GM23338 (cell line): Measurements from ENCODE around the gene CIB4. TPM values are rescaled to one million over a fixed set of nuclear protein-coding genes. Genes with fewer than 3 reads are reported as not detected.

Experiments
- ATAC-seq: fragments of 200-7000 bp; cut with Tn5 transposase; 3 replicates; pipeline ENCODE4 v1.9.1; 2020
- DNase-seq: peaks from one replicate; pipeline ENCODE4 v3.0.0-alpha.2; 2015; ENCODE audit warnings: low spot score
- H2AFZ ChIP-seq: fragments of 200-600 bp; sonication (generic); 2 replicates; pipeline ENCODE4 v1.8.0; 2016; ENCODE audit warnings: antibody characterized with exemption, mild to moderate bottlenecking, moderate library complexity
- H3F3A ChIP-seq: fragments of 200-600 bp; sonication (generic); replicated peaks from 2 replicates; pipeline ENCODE4 v1.8.0; 2017; ENCODE audit warnings: antibody characterized with exemption, mixed run types, low read depth
- H3K27ac ChIP-seq: fragments of 200-600 bp; sonication (generic); 2 replicates; pipeline ENCODE4 v1.6.1; 2016; ENCODE audit warnings: low read depth
- H3K27me3 ChIP-seq: fragments of 200-600 bp; sonication (generic); 2 replicates; pipeline ENCODE4 v1.8.0; 2016; ENCODE audit warnings: mild to moderate bottlenecking, mixed run types, moderate library complexity; ENCODE audit not compliant: insufficient read depth
- H3K36me3 ChIP-seq: fragments of 200-600 bp; sonication (generic); 2 replicates; pipeline ENCODE4 v1.8.0; 2016; ENCODE audit warnings: mild to moderate bottlenecking; ENCODE audit not compliant: insufficient read depth
- H3K4me1 ChIP-seq: fragments of 200-600 bp; sonication (generic); 2 replicates; pipeline ENCODE4 v1.8.0; 2016; ENCODE audit warnings: mild to moderate bottlenecking, moderate library complexity; ENCODE audit not compliant: insufficient read depth
- H3K4me2 ChIP-seq: fragments of 200-600 bp; sonication (generic); 2 replicates; pipeline ENCODE4 v1.7.1; 2017; ENCODE audit warnings: mixed run types
- H3K4me3 ChIP-seq: fragments of 200-600 bp; sonication (generic); 2 replicates; pipeline ENCODE4 v1.6.1; 2016; ENCODE audit warnings: mixed run types
- H3K79me2 ChIP-seq: fragments of 200-600 bp; sonication (generic); replicated peaks from 2 replicates; pipeline ENCODE4 v1.8.0; 2017; ENCODE audit warnings: mild to moderate bottlenecking; ENCODE audit not compliant: insufficient read depth
- H3K9me2 ChIP-seq: fragments of 200-600 bp; sonication (generic); 2 replicates; pipeline ENCODE4 v1.8.0; 2017; ENCODE audit not compliant: insufficient read depth
- H4K20me1 ChIP-seq: fragments of 200-600 bp; sonication (generic); replicated peaks from 2 replicates; pipeline ENCODE4 v1.8.0; 2017; ENCODE audit warnings: mild to moderate bottlenecking; ENCODE audit not compliant: insufficient read depth
- H3K27ac Mint-ChIP-seq: 2 replicates; pipeline ENCODE4 v1.8.0; 2020; ENCODE audit warnings: inconsistent platforms, mild to moderate bottlenecking, moderate library complexity, mixed read lengths
- H3K27me3 Mint-ChIP-seq: 3 replicates; pipeline ENCODE4 v1.8.0; 2022; ENCODE audit warnings: low read depth, mild to moderate bottlenecking, moderate library complexity, mixed read lengths, inconsistent platforms; ENCODE audit not compliant: insufficient read depth, poor library complexity
- H3K36me3 Mint-ChIP-seq: 3 replicates; pipeline ENCODE4 v1.8.0; 2021; ENCODE audit warnings: low read depth, mild to moderate bottlenecking, inconsistent platforms, moderate library complexity, mixed read lengths
- H3K4me1 Mint-ChIP-seq: 3 replicates; pipeline ENCODE4 v1.8.0; 2020; ENCODE audit warnings: mild to moderate bottlenecking, inconsistent platforms, mixed read lengths
- H3K4me3 Mint-ChIP-seq: 3 replicates; pipeline ENCODE4 v1.8.0; 2021; ENCODE audit warnings: moderate library complexity, mild to moderate bottlenecking, inconsistent platforms, mixed read lengths
- H3K9me3 Mint-ChIP-seq: 3 replicates; pipeline ENCODE4 v1.8.0; 2020; ENCODE audit warnings: moderate library complexity, mild to moderate bottlenecking, inconsistent platforms, mixed read lengths
- CREB1 ChIP-seq: fragments of 250-450 bp; sonication (Bioruptor Pico); IDR thresholded peaks from 2 replicates; pipeline ENCODE4 v1.5.0; 2020; ENCODE audit warnings: low read depth, mild to moderate bottlenecking, moderate library complexity
- EZH2 ChIP-seq: fragments of 200-600 bp; sonication (generic); IDR thresholded peaks from one replicate; pipeline ENCODE4 v1.8.0; 2017; ENCODE audit warnings: antibody characterized with exemption, mild to moderate bottlenecking, low read depth; ENCODE audit not compliant: unreplicated experiment
- EZH2phosphoT487 ChIP-seq: fragments of 200-600 bp; sonication (generic); IDR thresholded peaks from one replicate; pipeline ENCODE4 v1.8.1; 2018; ENCODE audit warnings: antibody characterized with exemption; ENCODE audit not compliant: unreplicated experiment
- JUNB ChIP-seq: IDR thresholded peaks from one replicate; pipeline ENCODE4 v1.6.1; 2016; ENCODE audit warnings: antibody characterized with exemption; ENCODE audit not compliant: unreplicated experiment
- NANOG ChIP-seq: IDR thresholded peaks from 2 replicates; pipeline ENCODE4 v1.6.1; 2016; ENCODE audit warnings: antibody characterized with exemption, borderline replicate concordance
- POLR2AphosphoS5 ChIP-seq: IDR thresholded peaks from 2 replicates; pipeline ENCODE4 v1.6.1; 2016; ENCODE audit warnings: antibody characterized with exemption, low read depth
- REST ChIP-seq: IDR thresholded peaks from one replicate; pipeline ENCODE4 v1.6.1; 2018; ENCODE audit warnings: antibody characterized with exemption; ENCODE audit not compliant: unreplicated experiment
- STAT1 ChIP-seq: IDR thresholded peaks from one replicate; pipeline ENCODE4 v1.6.1; 2016; ENCODE audit warnings: antibody characterized with exemption; ENCODE audit not compliant: unreplicated experiment
- ZNF114 ChIP-seq: fragments of 250-450 bp; sonication (Bioruptor Pico); IDR thresholded peaks from 2 replicates; pipeline ENCODE4 v1.5.0; 2020; ENCODE audit warnings: mild to moderate bottlenecking, moderate library complexity
- ZNF331 ChIP-seq: fragments of 250-450 bp; sonication (Bioruptor Pico); IDR thresholded peaks from 2 replicates; pipeline ENCODE4 v1.5.0; 2020; ENCODE audit warnings: low read depth, mild to moderate bottlenecking, moderate library complexity
- polyA plus RNA-seq: library from polyadenylated mRNA; unstranded; fragments of >200 nt; fragmentation: Nextera tagmentation; extraction: Ambion mirVana; gene quantifications from 2 replicates; pipeline ENCODE4 v1.2.1, GENCODE V29; 2016
- total RNA-seq: library from RNA; depleted of rRNA; stranded (reverse); fragments of >200 nt; shearing (Covaris generic); gene quantifications from 2 replicates; pipeline ENCODE4 v1.2.3, GENCODE V29; 2014
- TF ChIP-seq, protein P1 (sequence below): IDR thresholded peaks from 2 replicates; pipeline ENCODE4 v1.6.1; 2016; ENCODE audit warnings: antibody characterized with exemption

The CIB4 gene
- total and polyA plus RNA-seq, 2 experiments from 2014 or later: not detected

GRCh38 chr2:26649992-26650712 is 9.0 kb upstream of the CIB4 start:
- Mint-ChIP-seq H3K4me3 (no peak overlapping the region), H3K4me1 (peaks cover 23% of the 10 kb centered on the region), H3K9me3 (no peaks in the 10 kb centered on the region), H3K27ac (no peak overlapping the region), H3K27me3 (peaks cover 19% of the 10 kb centered on the region), H3K36me3 (no peaks in the 10 kb centered on the region)
- ATAC-seq (no peak), DNase-seq (no peak)
- H3K27me3 ChIP-seq: no peaks in the 10 kb centered on the region
- no peak overlapping the region for H2AFZ ChIP-seq
- no peaks in the 10 kb centered on the region for H3F3A ChIP-seq
- no peaks in the 10 kb centered on the region for H4K20me1 ChIP-seq
- no peak overlapping the region for H3K4me2 ChIP-seq
- no peaks in the 10 kb centered on the region for H3K79me2 ChIP-seq
- H3K27ac ChIP-seq: no peak overlapping the region
- no peaks in the 10 kb centered on the region for H3K36me3 ChIP-seq
- no peaks in the 10 kb centered on the region for H3K9me2 ChIP-seq
- TF ChIP-seq JUNB (no peak), ZNF114 (CRISPR knock-in tag) (no peak), STAT1 (no peak), EZH2phosphoT487 (no peak), NANOG (no peak), POLR2AphosphoS5 (no peak), REST (no peak), ZNF331 (CRISPR knock-in tag) (no peak), CREB1 (CRISPR knock-in tag) (no peak)
- TF ChIP-seq, protein P1, sequence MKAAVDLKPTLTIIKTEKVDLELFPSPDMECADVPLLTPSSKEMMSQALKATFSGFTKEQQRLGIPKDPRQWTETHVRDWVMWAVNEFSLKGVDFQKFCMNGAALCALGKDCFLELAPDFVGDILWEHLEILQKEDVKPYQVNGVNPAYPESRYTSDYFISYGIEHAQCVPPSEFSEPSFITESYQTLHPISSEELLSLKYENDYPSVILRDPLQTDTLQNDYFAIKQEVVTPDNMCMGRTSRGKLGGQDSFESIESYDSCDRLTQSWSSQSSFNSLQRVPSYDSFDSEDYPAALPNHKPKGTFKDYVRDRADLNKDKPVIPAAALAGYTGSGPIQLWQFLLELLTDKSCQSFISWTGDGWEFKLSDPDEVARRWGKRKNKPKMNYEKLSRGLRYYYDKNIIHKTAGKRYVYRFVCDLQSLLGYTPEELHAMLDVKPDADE: no peak
- H3K4me1 ChIP-seq: peaks cover 5% of the 10 kb centered on the region
- no peak overlapping the region for H3K4me3 ChIP-seq

- no peak overlapping the region for H3K4me3 Mint-ChIP-seq
- no peak for DNase-seq
- H3K27me3 Mint-ChIP-seq: peaks cover 19% of the 10 kb centered on the region
- H3K4me1 Mint-ChIP-seq: peaks cover 21% of the 10 kb centered on the region
- Histone ChIP-seq H3K4me1 (peaks cover 2% of the 10 kb centered on the region), H2AFZ (no peak overlapping the region), H3K4me3 (no peak overlapping the region), H3K27ac (no peak overlapping the region), H3K79me2 (no peaks in the 10 kb centered on the region), H3F3A (no peaks in the 10 kb centered on the region), H4K20me1 (no peaks in the 10 kb centered on the region), H3K27me3 (no peaks in the 10 kb centered on the region), H3K36me3 (no peaks in the 10 kb centered on the region), H3K4me2 (no peak overlapping the region), H3K9me2 (no peaks in the 10 kb centered on the region)
- no peak for ATAC-seq
- TF ChIP-seq ZNF331 (CRISPR knock-in tag): no peak
- no peak for TF ChIP-seq JUNB
- no peak for TF ChIP-seq EZH2
- H3K36me3 Mint-ChIP-seq: no peaks in the 10 kb centered on the region
- no peak overlapping the region for H3K27ac Mint-ChIP-seq
- no peaks in the 10 kb centered on the region for H3K9me3 Mint-ChIP-seq
Observed at GRCh38 chr2:26649322-26649721, 8.2 kb upstream of the CIB4 start.
